Activated naive CD8-positive, alpha-beta T cell treated with anti-CD3 and anti-CD28 coated beads, Interleukin-2, amount 10 ng/mL, durations not matched to agents 7 days and 5 days (primary cell): ENCODE results near the gene CHRNB1. TPM values are rescaled to one million over a fixed set of nuclear protein-coding genes. Genes with fewer than 3 reads are reported as not detected.
A peak's percentile ranks its signal among the peaks of the same experiment; 100 is the strongest.

Source experiments
- ATAC-seq: fragments of 150-1000 bp; cut with Tn5 transposase; one replicate; pipeline ENCODE4 v1.10.0; 2021; ENCODE audit warnings: low read depth, moderate library complexity
- POLR2A ChIA-PET: fragments of 350-600 bp; sonication (Branson Sonifier 250); formaldehyde crosslinking; loops from one replicate; lab custom pipeline; 2021; ENCODE audit warnings: antibody characterized with exemption; lab: Charles Lee
- DNase-seq: peaks from one replicate; pipeline ENCODE4 v3.0.0; 2021
- H3K27ac Mint-ChIP-seq: one replicate; pipeline ENCODE4 v1.8.0; 2022; ENCODE audit warnings: mild to moderate bottlenecking, mixed read lengths
- H3K27me3 Mint-ChIP-seq: one replicate; pipeline ENCODE4 v1.8.0; 2022; ENCODE audit warnings: mild to moderate bottlenecking, moderate library complexity, mixed read lengths
- H3K36me3 Mint-ChIP-seq: one replicate; pipeline ENCODE4 v1.8.0; 2021; ENCODE audit warnings: mild to moderate bottlenecking, mixed read lengths
- H3K4me1 Mint-ChIP-seq: one replicate; pipeline ENCODE4 v1.8.0; 2021; ENCODE audit warnings: mixed read lengths
- H3K4me3 Mint-ChIP-seq: one replicate; pipeline ENCODE4 v1.8.0; 2022; ENCODE audit warnings: mild to moderate bottlenecking, moderate library complexity, mixed read lengths
- H3K9me3 Mint-ChIP-seq: one replicate; pipeline ENCODE4 v1.8.0; 2021; ENCODE audit warnings: mixed read lengths
- total RNA-seq, 2 experiments: library from RNA; stranded (reverse); gene quantifications; one replicate each; pipeline ENCODE4 v1.2.3, GENCODE V29; 2021

The CHRNB1 gene
- total RNA-seq, 2 experiments from 2014 or later: 15.2 to 15.7 TPM

- H3K36me3 Mint-ChIP-seq: no peaks in the 10 kb centered on the region
- H3K4me1 Mint-ChIP-seq: peaks cover 12% of the 10 kb centered on the region
- POLR2A ChIA-PET: interaction anchor here (1.4 kb wide), 1 partner anchor 27 kb away, joined by 5 read pairs; the partner anchor contains the start of gene TMEM102
- DNase-seq (no peak), ATAC-seq (no peak)
- peaks cover 11% of the 10 kb centered on the region for H3K27me3 Mint-ChIP-seq
- peak within 1 kb of the TSS; percentile 50 for H3K27ac Mint-ChIP-seq
- no peaks in the 10 kb centered on the region for H3K9me3 Mint-ChIP-seq
- H3K4me3 Mint-ChIP-seq: peak within 1 kb of the TSS; percentile 64
Observed at GRCh38 chr17:7407485-7408251, 37.2 kb upstream of the CHRNB1 start, which contains the start of gene NLGN2. NLGN2 (plus strand) TSS chr17:7407845; CDS start chr17:7408256, 411 bp downstream.

GRCh38 chr17:7408252-7408727, 36.6 kb upstream of the CHRNB1 start:
- H3K27ac Mint-ChIP-seq: no peak overlapping the region
- no peaks in the 10 kb centered on the region for H3K36me3 Mint-ChIP-seq
- POLR2A ChIA-PET: interaction anchor here (1.4 kb wide), 1 partner anchor 27 kb away, joined by 5 read pairs; the partner anchor contains the start of gene TMEM102
- H3K4me1 Mint-ChIP-seq: peaks cover 9% of the 10 kb centered on the region
- H3K9me3 Mint-ChIP-seq: no peaks in the 10 kb centered on the region
- DNase-seq: peak; percentile 54
- H3K27me3 Mint-ChIP-seq: peaks cover 11% of the 10 kb centered on the region
- ATAC-seq: peak; percentile 4
- H3K4me3 Mint-ChIP-seq: no peak overlapping the region

- Mint-ChIP-seq H3K36me3 (no peaks in the 10 kb centered on the region), H3K4me1 (peaks cover 8% of the 10 kb centered on the region), H3K9me3 (no peaks in the 10 kb centered on the region), H3K27me3 (peaks cover 11% of the 10 kb centered on the region), H3K4me3 (no peak overlapping the region), H3K27ac (no peak overlapping the region)
- POLR2A ChIA-PET: interaction anchor here (1.4 kb wide), 1 partner anchor 26 kb away, joined by 5 read pairs; the partner anchor contains the start of gene TMEM102
- no peak for DNase-seq
- no peak for ATAC-seq
Observed at GRCh38 chr17:7408863-7409262, 36.0 kb upstream of the CHRNB1 start.

GRCh38 chr17:7409716-7410115, 35.1 kb upstream of the CHRNB1 start:
- Mint-ChIP-seq H3K27ac (no peak overlapping the region), H3K27me3 (peaks cover 11% of the 10 kb centered on the region), H3K36me3 (no peaks in the 10 kb centered on the region), H3K4me1 (peaks cover 8% of the 10 kb centered on the region), H3K9me3 (no peaks in the 10 kb centered on the region), H3K4me3 (no peak overlapping the region)
- POLR2A ChIA-PET: interaction anchor here (0.6 kb wide), 1 partner anchor 150 kb away, joined by 3 read pairs; no protein-coding TSS in a partner anchor
- ATAC-seq (no peak), DNase-seq (no peak)

- Mint-ChIP-seq H3K4me1 (peaks cover 6% of the 10 kb centered on the region), H3K36me3 (no peaks in the 10 kb centered on the region), H3K4me3 (no peak overlapping the region), H3K9me3 (no peaks in the 10 kb centered on the region), H3K27ac (no peak overlapping the region), H3K27me3 (peaks cover 5% of the 10 kb centered on the region)
- no peak for DNase-seq
- ATAC-seq: peak; percentile 9
- POLR2A ChIA-PET: no interaction called here
Observed at GRCh38 chr17:7410634-7411426, 34.0 kb upstream of the CHRNB1 start.

- H3K27ac Mint-ChIP-seq: no peak overlapping the region
- ATAC-seq: no peak
- POLR2A ChIA-PET: no interaction called here
- H3K36me3 Mint-ChIP-seq: no peaks in the 10 kb centered on the region
- H3K4me1 Mint-ChIP-seq: peaks cover 4% of the 10 kb centered on the region
- H3K4me3 Mint-ChIP-seq: no peak overlapping the region
- H3K27me3 Mint-ChIP-seq: no peaks in the 10 kb centered on the region
- no peak for DNase-seq
- H3K9me3 Mint-ChIP-seq: no peaks in the 10 kb centered on the region
Observed at GRCh38 chr17:7411427-7411750, 33.5 kb upstream of the CHRNB1 start.

GRCh38 chr17:7413346-7413985, 31.4 kb upstream of the CHRNB1 start:
- no peaks in the 10 kb centered on the region for H3K27me3 Mint-ChIP-seq
- H3K36me3 Mint-ChIP-seq: no peaks in the 10 kb centered on the region
- POLR2A ChIA-PET: interaction anchor here (0.5 kb wide), 1 partner anchor 133 kb away, joined by 3 read pairs; no protein-coding TSS in a partner anchor
- no peak overlapping the region for H3K4me3 Mint-ChIP-seq
- no peak overlapping the region for H3K27ac Mint-ChIP-seq
- no peaks in the 10 kb centered on the region for H3K4me1 Mint-ChIP-seq
- H3K9me3 Mint-ChIP-seq: no peaks in the 10 kb centered on the region
- no peak for DNase-seq
- no peak for ATAC-seq

GRCh38 chr17:7414837-7415236, 30.0 kb upstream of the CHRNB1 start:
- DNase-seq (no peak), ATAC-seq (no peak)
- Mint-ChIP-seq H3K9me3 (no peaks in the 10 kb centered on the region), H3K36me3 (no peaks in the 10 kb centered on the region), H3K27ac (no peak overlapping the region), H3K27me3 (no peaks in the 10 kb centered on the region), H3K4me1 (no peaks in the 10 kb centered on the region), H3K4me3 (no peak overlapping the region)
- POLR2A ChIA-PET: no interaction called here

GRCh38 chr17:7415784-7416183, 29.1 kb upstream of the CHRNB1 start:
- Mint-ChIP-seq H3K27ac (no peak overlapping the region), H3K4me1 (no peaks in the 10 kb centered on the region), H3K9me3 (no peaks in the 10 kb centered on the region), H3K27me3 (no peaks in the 10 kb centered on the region), H3K4me3 (no peak overlapping the region), H3K36me3 (no peaks in the 10 kb centered on the region)
- POLR2A ChIA-PET: no interaction called here
- no peak for ATAC-seq
- DNase-seq: no peak

- ATAC-seq (no peak), DNase-seq (no peak)
- POLR2A ChIA-PET: no interaction called here
- H3K27ac Mint-ChIP-seq: no peak overlapping the region
- H3K36me3 Mint-ChIP-seq: no peaks in the 10 kb centered on the region
- H3K4me1 Mint-ChIP-seq: no peaks in the 10 kb centered on the region
- H3K9me3 Mint-ChIP-seq: no peaks in the 10 kb centered on the region
- H3K27me3 Mint-ChIP-seq: no peaks in the 10 kb centered on the region
- H3K4me3 Mint-ChIP-seq: no peak overlapping the region
Observed at GRCh38 chr17:7416323-7416722, 28.5 kb upstream of the CHRNB1 start.

- no peaks in the 10 kb centered on the region for H3K36me3 Mint-ChIP-seq
- no peaks in the 10 kb centered on the region for H3K4me1 Mint-ChIP-seq
- ATAC-seq: no peak
- no peak overlapping the region for H3K4me3 Mint-ChIP-seq
- POLR2A ChIA-PET: no interaction called here
- no peaks in the 10 kb centered on the region for H3K27me3 Mint-ChIP-seq
- H3K9me3 Mint-ChIP-seq: no peaks in the 10 kb centered on the region
- no peak overlapping the region for H3K27ac Mint-ChIP-seq
- DNase-seq: no peak
Observed at GRCh38 chr17:7417056-7417655, 27.7 kb upstream of the CHRNB1 start.

- Mint-ChIP-seq H3K27me3 (no peaks in the 10 kb centered on the region), H3K27ac (no peak overlapping the region), H3K9me3 (no peaks in the 10 kb centered on the region), H3K4me1 (no peaks in the 10 kb centered on the region), H3K4me3 (no peak overlapping the region), H3K36me3 (no peaks in the 10 kb centered on the region)
- no peak for ATAC-seq
- POLR2A ChIA-PET: interaction anchor here (0.6 kb wide), 1 partner anchor 56 kb away, joined by 9 read pairs; no protein-coding TSS in a partner anchor
- no peak for DNase-seq
Observed at GRCh38 chr17:7418472-7419152, 26.2 kb upstream of the CHRNB1 start.
